GM12801 (cell line): ENCODE data around the gene FGF18.

Experiments used
- CTCF ChIP-seq: IDR thresholded peaks from one replicate; pipeline ENCODE4 v1.5.1; 2011; ENCODE audit warnings: control low read depth; ENCODE audit not compliant: insufficient read length; ENCODE audit errors: extremely low read depth

The FGF18 gene

GRCh38 chr5:171479776-171480125 lies 60.3 kb downstream of the FGF18 start:
- no peak for TF ChIP-seq CTCF

- TF ChIP-seq CTCF = no peak
Observed at GRCh38 chr5:171480239-171480638, 60.8 kb downstream of the FGF18 start.

- TF ChIP-seq CTCF = no peak
Observed at GRCh38 chr5:171481571-171482433, 62.4 kb downstream of the FGF18 start.

GRCh38 chr5:171482434-171482730 lies 62.9 kb downstream of the FGF18 start:
- no peak for TF ChIP-seq CTCF

- no peak for TF ChIP-seq CTCF
Observed at GRCh38 chr5:171483551-171484135, 64.2 kb downstream of the FGF18 start.

- no peak for TF ChIP-seq CTCF
Observed at GRCh38 chr5:171484460-171484899, 65.0 kb downstream of the FGF18 start.

- TF ChIP-seq CTCF = no peak
Observed at GRCh38 chr5:171485668-171486067, 66.2 kb downstream of the FGF18 start.
